Spinal cord (tissue), 10 donors: ENCODE results near the gene FANCE. TPM values are rescaled to one million over a fixed set of nuclear protein-coding genes. Genes with fewer than 3 reads are reported as not detected.
"Not testable (repeated sequence)": the region's sequence is repeated elsewhere in the genome, so short reads cannot be mapped to it uniquely, and the experiment has no call there.

Experiments
- DNase-seq, 6 donors: peaks; one replicate each; pipeline versions ENCODE4 v3.0.0 to v3.0.0-alpha.2; 2013 to 2015; ENCODE audit warnings: low spot score in 6 of 6, low read depth in 4 of 6
- H3K27ac ChIP-seq: one replicate; pipeline ENCODE4 v1.5.1; 2013; ENCODE audit warnings: low read depth, low read length, control low read depth
- H3K27me3 ChIP-seq: one replicate; pipeline ENCODE4 v1.6.1; 2013; ENCODE audit warnings: low read length; ENCODE audit not compliant: control insufficient read depth, insufficient read depth
- H3K36me3 ChIP-seq: one replicate; pipeline ENCODE4 v1.6.1; 2013; ENCODE audit warnings: low read length; ENCODE audit not compliant: control insufficient read depth, insufficient read depth
- H3K4me1 ChIP-seq: one replicate; pipeline ENCODE4 v1.6.1; 2013; ENCODE audit warnings: low read length; ENCODE audit not compliant: control insufficient read depth, insufficient read depth
- H3K4me3 ChIP-seq: one replicate; pipeline ENCODE4 v1.5.1; 2013; ENCODE audit warnings: low read depth, low read length, control low read depth
- H3K9me3 ChIP-seq: one replicate; pipeline ENCODE4 v1.6.1; 2013; ENCODE audit warnings: low read length; ENCODE audit not compliant: control insufficient read depth, insufficient read depth
- WGBS: methylation state at CpG from one replicate; pipeline ENCODE4 v1.1.5; 2013; ENCODE audit warnings: missing lambda C conversion rate; ENCODE audit not compliant: insufficient coverage; 5-methylcytosine and 5-hydroxymethylcytosine counted together
- polyA plus RNA-seq, 2 donors: library from polyadenylated mRNA; unstranded; fragments of 120-200 nt; gene quantifications; one replicate each; pipeline ENCODE4 v1.2.1, GENCODE V29; 2013; ENCODE audit not compliant: insufficient read length in 2 of 2
- small RNA-seq: library from RNA; depleted of rRNA; stranded (forward); fragments of <200 nt; gene quantifications from one replicate; pipeline ENCODE3, GENCODE V24; 2014; ENCODE audit warnings: low replicate concordance
- total RNA-seq, 2 donors: library from RNA; depleted of rRNA in 1 of 2; stranded (reverse); fragments of 120-200 nt in 1 of 2; fragments of >200 nt in 1 of 2; gene quantifications; one replicate each; pipeline versions ENCODE4 v1.2.3 to v1.2.4, GENCODE V29; 2013 to 2014
- donor health status: healthy.

The FANCE gene
- total and polyA plus RNA-seq, 4 donors: 6.1 to 14.5 (median 12.3) TPM

- H3K4me1 ChIP-seq: peaks cover 9% of the 10 kb centered on the region
- WGBS: no CpG with 5 or more reads among the region's 4 CpGs
- no peak overlapping the region for H3K27ac ChIP-seq
- no peak for DNase-seq
- H3K27me3 ChIP-seq: peaks cover 17% of the 10 kb centered on the region
- no peak overlapping the region for H3K4me3 ChIP-seq
- H3K36me3 ChIP-seq: no peaks in the 10 kb centered on the region
- H3K9me3 ChIP-seq: no peaks in the 10 kb centered on the region
Observed at GRCh38 chr6:35514587-35514986, 62.4 kb downstream of the FANCE start.

- not testable (repeated sequence) for DNase-seq, H3K36me3 ChIP-seq, H3K27ac ChIP-seq, H3K4me3 ChIP-seq, H3K4me1 ChIP-seq, H3K9me3 ChIP-seq
- 85% methylated on average over 6 of the region's 6 CpGs for whole genome bisulfite sequencing
- peaks cover 14% of the 10 kb centered on the region for H3K27me3 ChIP-seq
Observed at GRCh38 chr6:35515939-35516338, 63.8 kb downstream of the FANCE start.

Small RNAs within 50 kb of the gene (small RNA-seq; reads per million reads assigned to genes)
- gene MIR7111: not detected

Other genes with a start within 250 kb of the FANCE start
- 1 to 10 TPM; 4.4 to 7.7 TPM for gene SCUBE3, start 238.4 kb upstream of the FANCE start, total RNA-seq
- gene SCUBE3, start 238.4 kb upstream of the FANCE start, polyA plus RNA-seq: 10 to 100 TPM in 1 of 2 donors, 1 to 10 TPM in 1; 8.2 to 11.5 TPM
- gene ZNF76, start 192.6 kb upstream of the FANCE start, total RNA-seq: 10 to 100 TPM; 15.5 to 28.5 TPM
- 10 to 100 TPM; 46.9 to 61.2 TPM for gene ZNF76, start 192.6 kb upstream of the FANCE start, polyA plus RNA-seq
- 1 to 10 TPM; 4.9 to 6.2 TPM for gene DEF6, start 154.5 kb upstream of the FANCE start, total RNA-seq
- 1 to 10 TPM; 6.3 to 6.7 TPM for gene DEF6, start 154.5 kb upstream of the FANCE start, polyA plus RNA-seq
- 10 to 100 TPM in 1 of 2 donors, 1 to 10 TPM in 1; 4.9 to 12.8 TPM for gene PPARD, start 109.8 kb upstream of the FANCE start, total RNA-seq
- gene PPARD, start 109.8 kb upstream of the FANCE start, polyA plus RNA-seq: 10 to 100 TPM; 42.6 to 44.1 TPM
- gene RPL10A, start 16.1 kb downstream of the FANCE start, total RNA-seq: 1,000 to 10,000 TPM in 1 of 2 donors, 100 to 1,000 TPM in 1; 837 to 1,774 TPM
- gene RPL10A, start 16.1 kb downstream of the FANCE start, polyA plus RNA-seq: 100 to 1,000 TPM; 809 to 873 TPM
- 1 to 10 TPM; 1.8 to 6.4 TPM for gene TEAD3, start 44.7 kb downstream of the FANCE start, total RNA-seq
- gene TEAD3, start 44.7 kb downstream of the FANCE start, polyA plus RNA-seq: 1 to 10 TPM; 7.2 to 8.7 TPM
- 1 to 10 TPM in 1 of 2 donors, under 1 TPM in 1; 0.89 to 1.3 TPM for gene TULP1, start 60.6 kb downstream of the FANCE start, total RNA-seq
- 1 to 10 TPM; 1.7 to 2.0 TPM for gene TULP1, start 60.6 kb downstream of the FANCE start, polyA plus RNA-seq
- gene FKBP5, start 236.6 kb downstream of the FANCE start, total RNA-seq: 10 to 100 TPM in 1 of 2 donors, 1 to 10 TPM in 1; 9.8 to 19.9 TPM
- 1 to 10 TPM; 6.9 to 9.3 TPM for gene FKBP5, start 236.6 kb downstream of the FANCE start, polyA plus RNA-seq